ENCODE results near the gene POFUT2.

POFUT2 gene

GRCh38 chr21:45282283-45283034 is 5.2 kb downstream of the POFUT2 start:
- intact Hi-C loops (cut with micrococcal nuclease), result no loop called here
- Mint-ChIP-seq H3K4me1 (ENCODE audit: low read depth) (peaks cover 16% of the 10 kb centered on the region), H3K27ac (no peak overlapping the region), H3K9me3 (no peaks in the 10 kb centered on the region), H3K27me3 (no peaks in the 10 kb centered on the region), H3K36me3 (ENCODE audit: low read depth) (peaks cover 68% of the 10 kb centered on the region), H3K4me3 (no peak overlapping the region)

GRCh38 chr21:45281411-45282282 is 6.0 kb downstream of the POFUT2 start:
- H3K36me3 Mint-ChIP-seq (ENCODE audit: low read depth), result peaks cover 68% of the 10 kb centered on the region
- intact Hi-C loops (cut with micrococcal nuclease), result no loop called here
- no peak overlapping the region for H3K4me3 Mint-ChIP-seq
- H3K27me3 Mint-ChIP-seq, result no peaks in the 10 kb centered on the region
- H3K9me3 Mint-ChIP-seq, result no peaks in the 10 kb centered on the region
- peaks cover 14% of the 10 kb centered on the region for H3K4me1 Mint-ChIP-seq (ENCODE audit: low read depth)
- H3K27ac Mint-ChIP-seq, result no peak overlapping the region

GRCh38 chr21:45280969-45281368 is 6.7 kb downstream of the POFUT2 start:
- Mint-ChIP-seq H3K9me3 (no peaks in the 10 kb centered on the region), H3K4me3 (no peak overlapping the region), H3K4me1 (ENCODE audit: low read depth) (peaks cover 9% of the 10 kb centered on the region), H3K27me3 (no peaks in the 10 kb centered on the region), H3K36me3 (ENCODE audit: low read depth) (peaks cover 68% of the 10 kb centered on the region), H3K27ac (no peak overlapping the region)
- intact Hi-C loops (cut with micrococcal nuclease), result no loop called here

GRCh38 chr21:45280178-45280821 is 7.4 kb downstream of the POFUT2 start:
- H3K4me1 Mint-ChIP-seq (ENCODE audit: low read depth), result peaks cover 5% of the 10 kb centered on the region
- H3K9me3 Mint-ChIP-seq, result no peaks in the 10 kb centered on the region
- no peak overlapping the region for H3K27ac Mint-ChIP-seq
- H3K27me3 Mint-ChIP-seq, result no peaks in the 10 kb centered on the region
- H3K36me3 Mint-ChIP-seq (ENCODE audit: low read depth), result peaks cover 61% of the 10 kb centered on the region
- intact Hi-C loops (cut with micrococcal nuclease), result no loop called here
- H3K4me3 Mint-ChIP-seq, result no peak overlapping the region

GRCh38 chr21:45279446-45280177 is 8.1 kb downstream of the POFUT2 start:
- intact Hi-C loops (cut with micrococcal nuclease), result no loop called here
- no peaks in the 10 kb centered on the region for H3K27me3 Mint-ChIP-seq

GRCh38 chr21:45278156-45278911 is 9.4 kb downstream of the POFUT2 start:
- H3K27me3 Mint-ChIP-seq, result no peaks in the 10 kb centered on the region
- H3K4me3 Mint-ChIP-seq, result no peak overlapping the region
- intact Hi-C loops (cut with micrococcal nuclease), result no loop called here
- H3K4me1 Mint-ChIP-seq (ENCODE audit: low read depth), result no peaks in the 10 kb centered on the region
- peaks cover 41% of the 10 kb centered on the region for H3K36me3 Mint-ChIP-seq (ENCODE audit: low read depth)
- H3K27ac Mint-ChIP-seq, result no peak overlapping the region
- H3K9me3 Mint-ChIP-seq, result no peaks in the 10 kb centered on the region

More at GRCh38 chr21:45279446-45280177, 8.1 kb downstream of the POFUT2 start:
- no peak overlapping the region for H3K27ac Mint-ChIP-seq
- H3K4me3 Mint-ChIP-seq, result no peak overlapping the region
- no peaks in the 10 kb centered on the region for H3K9me3 Mint-ChIP-seq
- H3K36me3 Mint-ChIP-seq (ENCODE audit: low read depth), result peaks cover 54% of the 10 kb centered on the region
- no peaks in the 10 kb centered on the region for H3K4me1 Mint-ChIP-seq (ENCODE audit: low read depth)

GRCh38 chr21:45277101-45278045 is 10.3 kb downstream of the POFUT2 start:
- Mint-ChIP-seq H3K9me3 (no peaks in the 10 kb centered on the region), H3K27ac (no peak overlapping the region), H3K4me1 (ENCODE audit: low read depth) (no peaks in the 10 kb centered on the region), H3K36me3 (ENCODE audit: low read depth) (peaks cover 32% of the 10 kb centered on the region), H3K4me3 (no peak overlapping the region), H3K27me3 (no peaks in the 10 kb centered on the region)
- intact Hi-C loops (cut with micrococcal nuclease), result no loop called here

- Mint-ChIP-seq H3K4me3 (no peak overlapping the region), H3K27ac (no peak overlapping the region), H3K27me3 (no peaks in the 10 kb centered on the region), H3K36me3 (ENCODE audit: low read depth) (peaks cover 24% of the 10 kb centered on the region), H3K9me3 (no peaks in the 10 kb centered on the region), H3K4me1 (ENCODE audit: low read depth) (no peaks in the 10 kb centered on the region)
- intact Hi-C loops (cut with micrococcal nuclease), result no loop called here
Measured at GRCh38 chr21:45276596-45276995, 11.1 kb downstream of the POFUT2 start.

GRCh38 chr21:45270306-45270821 is 17.3 kb downstream of the POFUT2 start:
- Mint-ChIP-seq H3K4me3 (no peak overlapping the region), H3K27me3 (no peaks in the 10 kb centered on the region), H3K4me1 (ENCODE audit: low read depth) (no peaks in the 10 kb centered on the region), H3K9me3 (no peaks in the 10 kb centered on the region), H3K36me3 (ENCODE audit: low read depth) (peaks cover 33% of the 10 kb centered on the region), H3K27ac (no peak overlapping the region)
- intact Hi-C loops (cut with micrococcal nuclease), result no loop called here

GRCh38 chr21:45269861-45270260 is 17.8 kb downstream of the POFUT2 start:
- Mint-ChIP-seq H3K9me3 (no peaks in the 10 kb centered on the region), H3K4me3 (no peak overlapping the region), H3K27ac (no peak overlapping the region), H3K4me1 (ENCODE audit: low read depth) (no peaks in the 10 kb centered on the region), H3K36me3 (ENCODE audit: low read depth) (peaks cover 38% of the 10 kb centered on the region), H3K27me3 (no peaks in the 10 kb centered on the region)
- intact Hi-C loops (cut with micrococcal nuclease), result no loop called here

- Mint-ChIP-seq H3K4me1 (ENCODE audit: low read depth) (no peaks in the 10 kb centered on the region), H3K27ac (no peak overlapping the region), H3K36me3 (ENCODE audit: low read depth) (peaks cover 59% of the 10 kb centered on the region), H3K27me3 (no peaks in the 10 kb centered on the region), H3K4me3 (no peak overlapping the region), H3K9me3 (no peaks in the 10 kb centered on the region)
- intact Hi-C loops (cut with micrococcal nuclease), result no loop called here
Measured at GRCh38 chr21:45267390-45267760, 20.3 kb downstream of the POFUT2 start.
